SK-N-MC (cell line): ENCODE measurements around the gene DGUOK.

Experiments
- DNase-seq: peaks from one replicate; pipeline ENCODE4 v3.0.0-alpha.2; 2011; ENCODE audit warnings: low read depth, low spot score
- H3K27ac ChIP-seq: fragments of 200-600 bp; sonication (generic); 2 replicates; pipeline ENCODE4 v1.5.1; 2016; ENCODE audit warnings: mixed run types
- H3K36me3 ChIP-seq: fragments of 200-600 bp; sonication (generic); 2 replicates; pipeline ENCODE4 v1.6.1; 2017; ENCODE audit warnings: antibody characterized with exemption, low read length, mixed read lengths; ENCODE audit not compliant: insufficient read depth
- H3K4me3 ChIP-seq: fragments of 200-600 bp; sonication (generic); 2 replicates; pipeline ENCODE4 v1.5.1; 2016
- H3K9ac ChIP-seq: fragments of 200-600 bp; sonication (generic); 2 replicates; pipeline ENCODE4 v1.8.0; 2017; ENCODE audit warnings: mixed run types, mixed read lengths; ENCODE audit not compliant: insufficient read length
- H3K9me3 ChIP-seq: fragments of 200-600 bp; sonication (generic); 2 replicates; pipeline ENCODE4 v1.6.1; 2017; ENCODE audit warnings: low read depth, mild to moderate bottlenecking, antibody characterized with exemption, low read length, moderate library complexity, mixed read lengths
- EZH2 ChIP-seq: fragments of 200-600 bp; sonication (generic); IDR thresholded peaks from one replicate; pipeline ENCODE4 v1.6.1; 2017; ENCODE audit warnings: antibody characterized with exemption
- FOXP2 ChIP-seq: optimal IDR thresholded peaks from 2 replicates; pipeline ENCODE3; 2011; ENCODE audit warnings: mild to moderate bottlenecking, moderate library complexity; ENCODE audit not compliant: insufficient read depth; ENCODE audit errors: extremely low read length, control extremely low read depth
- POLR2AphosphoS5 ChIP-seq: IDR thresholded peaks from 2 replicates; pipeline ENCODE4 v1.6.1; 2012; ENCODE audit warnings: mild to moderate bottlenecking, low read depth, low read length, borderline replicate concordance

DGUOK gene

GRCh38 chr2:73986085-73986681 is 59.5 kb downstream of the DGUOK start:
- Histone ChIP-seq H3K9me3 (no peaks in the 10 kb centered on the region), H3K27ac (no peak overlapping the region), H3K9ac (peak overlapping the region; percentile 87), H3K4me3 (peak overlapping the region; percentile 90), H3K36me3 (peaks cover 29% of the 10 kb centered on the region)
- DNase-seq: no peak
- TF ChIP-seq EZH2 (no peak), FOXP2 (no peak), POLR2AphosphoS5 (no peak)

- Histone ChIP-seq H3K4me3 (peak overlapping the region; percentile 90), H3K9ac (peak overlapping the region; percentile 87), H3K27ac (no peak overlapping the region), H3K9me3 (no peaks in the 10 kb centered on the region), H3K36me3 (peaks cover 29% of the 10 kb centered on the region)
- TF ChIP-seq POLR2AphosphoS5 (no peak), FOXP2 (no peak), EZH2 (no peak)
- DNase-seq: no peak
Observed at GRCh38 chr2:73987109-73987947, 60.6 kb downstream of the DGUOK start.

GRCh38 chr2:73987948-73988700 is 61.4 kb downstream of the DGUOK start:
- TF ChIP-seq EZH2: no peak
- no peak for TF ChIP-seq POLR2AphosphoS5
- TF ChIP-seq FOXP2: no peak
- Histone ChIP-seq H3K27ac (no peak overlapping the region), H3K4me3 (peak overlapping the region; percentile 90), H3K36me3 (peaks cover 37% of the 10 kb centered on the region), H3K9me3 (no peaks in the 10 kb centered on the region), H3K9ac (peak overlapping the region; percentile 20)
- DNase-seq: no peak

GRCh38 chr2:73989972-73990371 is 63.3 kb downstream of the DGUOK start:
- Histone ChIP-seq H3K4me3 (no peak overlapping the region), H3K36me3 (peaks cover 39% of the 10 kb centered on the region), H3K9me3 (no peaks in the 10 kb centered on the region), H3K9ac (no peak overlapping the region), H3K27ac (no peak overlapping the region)
- DNase-seq: no peak
- TF ChIP-seq FOXP2 (no peak), POLR2AphosphoS5 (no peak), EZH2 (no peak)

GRCh38 chr2:73990531-73990930 is 63.9 kb downstream of the DGUOK start:
- no peaks in the 10 kb centered on the region for H3K9me3 ChIP-seq
- no peak overlapping the region for H3K27ac ChIP-seq
- no peak overlapping the region for H3K4me3 ChIP-seq
- peaks cover 39% of the 10 kb centered on the region for H3K36me3 ChIP-seq
- DNase-seq: no peak
- TF ChIP-seq POLR2AphosphoS5 (no peak), EZH2 (no peak), FOXP2 (no peak)
- no peak overlapping the region for H3K9ac ChIP-seq

- Histone ChIP-seq H3K36me3 (peaks cover 39% of the 10 kb centered on the region), H3K4me3 (no peak overlapping the region), H3K27ac (no peak overlapping the region), H3K9me3 (no peaks in the 10 kb centered on the region), H3K9ac (no peak overlapping the region)
- TF ChIP-seq FOXP2 (no peak), EZH2 (no peak), POLR2AphosphoS5 (no peak)
- no peak for DNase-seq
Observed at GRCh38 chr2:73992036-73992435, 65.4 kb downstream of the DGUOK start.

GRCh38 chr2:73993376-73993775 is 66.7 kb downstream of the DGUOK start:
- no peak for TF ChIP-seq EZH2
- no peak for TF ChIP-seq FOXP2
- no peak for TF ChIP-seq POLR2AphosphoS5
- Histone ChIP-seq H3K4me3 (no peak overlapping the region), H3K9me3 (no peaks in the 10 kb centered on the region), H3K27ac (no peak overlapping the region), H3K36me3 (peaks cover 33% of the 10 kb centered on the region), H3K9ac (no peak overlapping the region)
- no peak for DNase-seq

GRCh38 chr2:73993778-73994177 is 67.1 kb downstream of the DGUOK start:
- H3K36me3 ChIP-seq: peaks cover 29% of the 10 kb centered on the region
- H3K27ac ChIP-seq: no peak overlapping the region
- TF ChIP-seq FOXP2 (no peak), EZH2 (no peak), POLR2AphosphoS5 (no peak)
- H3K9ac ChIP-seq: no peak overlapping the region
- DNase-seq: no peak
- no peak overlapping the region for H3K4me3 ChIP-seq
- H3K9me3 ChIP-seq: no peaks in the 10 kb centered on the region
